IPS DF 19.7 (cell line): ENCODE results near the gene COX6A2.

Experiments used
- DNase-seq: peaks from one replicate; pipeline ENCODE4 v3.0.0-alpha.2; 2013; ENCODE audit warnings: low read depth, low spot score

Gene COX6A2

DNA sequence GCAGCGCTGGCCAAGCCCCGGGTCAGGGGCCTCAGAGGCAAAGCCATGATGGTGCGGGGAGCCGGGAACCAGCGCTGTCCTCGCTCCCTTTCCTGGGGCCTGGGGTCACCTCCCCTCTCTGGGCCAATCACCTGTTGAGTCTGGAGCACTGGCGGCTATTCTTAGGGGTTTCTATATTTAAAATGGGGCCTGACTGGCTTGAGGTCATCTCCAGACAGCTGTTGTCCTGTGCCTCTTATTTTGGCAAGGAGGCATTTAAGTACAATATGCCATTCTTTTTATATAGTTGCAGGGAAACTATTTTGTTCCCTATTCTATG, at the start of gene COX6A2:
COX6A2 (minus strand) TSS at position 82 of the 319 bp plus-strand sequence; CDS start at position 47, 35 bp downstream.
- DNase-seq, result no peak

DNA sequence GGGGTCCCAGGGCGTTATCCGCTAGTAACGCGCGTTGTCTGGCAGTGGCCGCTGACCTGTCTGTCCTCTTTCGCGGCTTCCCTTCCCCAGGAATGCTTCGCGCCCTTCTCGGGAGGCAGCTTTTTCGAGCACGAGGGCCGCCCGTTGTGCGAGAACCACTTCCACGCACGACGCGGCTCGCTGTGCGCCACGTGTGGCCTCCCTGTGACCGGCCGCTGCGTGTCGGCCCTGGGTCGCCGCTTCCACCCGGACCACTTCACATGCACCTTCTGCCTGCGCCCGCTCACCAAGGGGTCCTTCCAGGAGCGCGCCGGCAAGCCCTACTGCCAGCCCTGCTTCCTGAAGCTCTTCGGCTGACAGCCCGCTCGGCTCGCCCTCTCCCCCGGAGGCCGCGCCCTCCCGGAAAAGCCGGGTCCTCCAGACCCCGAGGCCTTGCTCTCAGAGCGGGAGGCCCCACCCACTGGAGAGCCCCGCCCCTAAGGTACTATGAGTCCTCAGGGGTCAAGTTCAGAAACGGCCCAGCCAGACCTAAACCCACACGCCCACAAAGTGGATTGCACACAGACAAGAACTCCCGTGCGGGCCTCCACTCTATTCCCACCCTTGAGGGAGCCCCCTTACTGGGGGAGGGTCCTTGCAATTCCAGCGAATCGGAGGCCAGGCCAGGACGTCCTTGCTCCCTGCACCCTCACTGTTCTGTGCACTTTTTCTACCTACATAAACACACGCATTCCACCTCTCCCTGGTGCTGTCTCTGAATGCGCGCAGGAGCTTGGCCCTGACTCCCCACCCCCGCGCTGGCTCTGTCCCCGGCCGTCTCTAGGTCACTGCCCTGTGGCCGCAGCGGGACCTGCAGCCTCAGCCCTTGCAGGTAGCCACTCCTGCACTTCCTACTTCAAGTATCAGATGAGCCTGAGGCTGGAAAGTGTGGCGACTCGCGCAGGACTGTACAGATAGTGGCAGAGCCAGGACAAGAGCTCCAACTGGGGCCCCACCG, 49.4 kb upstream of the COX6A2 start:
- DNase-seq, result no peak

DNA sequence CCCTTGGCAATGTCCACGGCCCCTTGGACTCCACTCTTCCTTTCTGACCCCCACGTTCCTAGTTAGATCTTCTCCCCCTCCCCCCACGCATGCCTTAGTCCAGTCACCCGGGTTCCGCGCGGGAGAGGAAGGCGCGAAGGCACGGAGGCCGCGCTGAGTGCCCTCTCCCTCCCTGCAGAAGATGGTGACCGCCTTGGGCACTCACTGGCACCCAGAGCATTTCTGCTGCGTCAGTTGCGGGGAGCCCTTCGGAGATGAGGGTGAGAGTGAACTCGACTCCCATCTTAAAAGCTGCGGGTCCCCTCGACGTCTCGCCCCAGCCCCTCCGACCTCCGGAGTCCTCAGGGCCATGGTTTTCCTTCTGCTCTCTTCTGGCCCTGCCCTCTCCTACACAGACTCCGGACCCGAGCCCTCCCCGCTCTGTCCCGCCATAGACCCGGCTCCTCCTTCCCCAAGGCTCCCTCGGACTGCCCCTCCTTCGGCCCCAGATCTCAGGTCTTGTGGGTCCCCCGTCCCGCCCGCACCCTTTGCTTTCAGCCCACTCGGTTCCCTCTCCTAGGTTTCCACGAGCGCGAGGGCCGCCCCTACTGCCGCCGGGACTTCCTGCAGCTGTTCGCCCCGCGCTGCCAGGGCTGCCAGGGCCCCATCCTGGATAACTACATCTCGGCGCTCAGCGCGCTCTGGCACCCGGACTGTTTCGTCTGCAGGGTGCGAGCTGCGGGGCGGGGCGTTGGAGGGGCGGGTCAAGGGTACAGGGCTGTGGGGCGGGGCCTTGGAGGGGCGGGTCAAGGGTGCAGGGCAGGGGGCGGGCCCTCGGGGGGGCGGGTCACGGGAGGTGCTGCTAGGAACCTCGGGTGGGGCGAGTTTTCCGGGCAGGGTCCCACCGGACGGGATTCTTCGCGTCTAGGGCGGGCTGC, 48.4 kb upstream of the COX6A2 start:
- DNase-seq, result no peak

DNA sequence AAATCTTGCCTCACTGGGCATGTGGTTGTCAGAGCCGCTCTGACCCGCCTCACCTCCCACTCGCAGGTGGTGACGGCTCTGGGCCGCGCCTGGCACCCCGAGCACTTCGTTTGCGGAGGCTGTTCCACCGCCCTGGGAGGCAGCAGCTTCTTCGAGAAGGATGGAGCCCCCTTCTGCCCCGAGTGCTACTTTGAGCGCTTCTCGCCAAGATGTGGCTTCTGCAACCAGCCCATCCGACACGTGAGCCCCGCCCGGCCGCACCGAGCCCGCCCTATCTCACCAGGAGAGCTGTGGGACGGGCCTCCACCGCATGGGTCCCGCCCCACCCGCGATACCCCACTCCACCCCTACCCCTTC, 47.8 kb upstream of the COX6A2 start:
- DNase-seq, result no peak

DNA sequence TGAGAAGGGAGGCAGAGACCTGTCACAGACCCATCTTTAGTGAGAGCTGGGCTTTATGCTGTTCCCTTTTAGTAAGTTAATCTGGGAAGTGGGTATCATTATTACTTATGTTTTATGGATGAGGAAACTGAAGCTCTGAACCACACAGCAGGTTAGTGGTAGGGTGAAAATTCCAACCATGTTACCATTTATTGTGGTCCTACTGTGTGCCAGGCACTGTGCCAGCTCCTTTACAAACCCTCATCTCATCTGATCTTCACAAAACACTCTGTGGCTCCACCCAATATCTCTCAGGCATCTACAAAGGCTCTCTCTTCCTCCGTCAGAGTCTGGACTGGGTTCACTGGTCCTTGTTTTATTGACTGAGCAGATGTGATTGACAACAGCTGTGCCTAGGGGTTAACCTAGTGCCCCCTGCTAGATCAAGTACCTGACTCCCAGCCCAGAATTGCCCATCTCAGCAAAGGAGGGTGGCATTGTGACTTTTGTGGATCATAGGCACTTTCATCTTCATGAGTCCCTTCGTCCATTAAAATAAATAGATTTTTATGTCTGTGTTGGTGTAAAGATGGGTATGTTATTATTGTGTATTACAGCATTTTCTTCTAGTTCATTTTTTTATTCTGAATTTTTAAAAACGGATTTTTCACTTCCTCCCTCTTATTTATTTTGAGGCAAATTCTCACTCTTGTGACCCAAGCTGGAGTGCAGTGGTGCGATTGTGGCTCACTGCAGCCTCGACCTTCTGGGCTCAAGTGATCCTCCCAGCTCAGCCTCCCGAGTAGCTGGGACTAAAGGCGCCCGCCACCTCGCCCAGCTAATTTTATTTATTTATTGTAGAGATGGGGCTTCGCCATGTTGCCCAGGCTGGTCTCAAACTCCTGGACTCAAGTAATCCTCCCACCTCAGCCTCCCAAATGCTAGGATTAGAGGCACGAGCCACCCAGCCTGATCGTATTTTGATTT, 46.9 kb upstream of the COX6A2 start:
- DNase-seq, result no peak

GRCh38 chr16:31474173-31474714, 46.1 kb upstream of the COX6A2 start:
- DNase-seq, result no peak

- no peak for DNase-seq
These were observed 45.3 kb upstream of the COX6A2 start for GRCh38 chr16:31473264-31473984.

- DNase-seq, result no peak
These were observed 44.6 kb upstream of the COX6A2 start for GRCh38 chr16:31472709-31473203.

- no peak for DNase-seq
These were observed 43.9 kb upstream of the COX6A2 start, which contains the start of gene TGFB1I1 for GRCh38 chr16:31471875-31472708. TSS of gene TGFB1I1 (plus strand) at chr16:31472152. CDS start at chr16:31472189, 37 bp downstream.

DNA sequence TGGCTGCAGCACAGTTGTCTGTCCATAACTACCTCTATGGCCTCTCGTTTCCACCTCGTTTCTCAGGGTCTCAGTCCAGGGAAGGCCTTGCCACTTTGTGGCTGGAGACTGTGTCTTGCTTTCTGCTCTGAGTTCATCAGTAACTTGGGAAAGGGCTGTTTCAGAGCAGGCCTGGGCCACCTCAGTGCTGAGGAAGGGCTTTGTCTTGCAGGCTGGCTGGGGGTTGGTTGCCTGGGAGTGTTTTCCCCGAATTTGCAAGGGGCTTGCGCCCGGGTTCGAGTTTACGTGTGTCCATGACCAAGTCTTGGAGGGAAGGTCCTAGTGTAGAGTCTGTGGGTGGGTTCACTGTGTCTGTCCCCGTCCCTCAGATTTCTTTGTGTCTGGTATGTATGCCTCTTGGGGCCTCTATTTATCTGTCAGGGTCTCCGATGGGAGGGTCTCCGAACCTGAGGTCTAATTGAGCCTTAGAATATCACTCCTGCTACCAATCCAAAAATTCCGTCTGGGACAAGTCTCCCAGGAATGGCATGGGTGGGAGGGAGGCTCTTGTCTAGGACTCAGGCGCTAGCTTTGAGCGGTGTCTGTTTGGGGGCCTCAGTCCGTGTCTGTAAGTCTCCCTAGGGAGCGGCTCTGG, 43.2 kb upstream of the COX6A2 start:
- DNase-seq, result no peak

DNA sequence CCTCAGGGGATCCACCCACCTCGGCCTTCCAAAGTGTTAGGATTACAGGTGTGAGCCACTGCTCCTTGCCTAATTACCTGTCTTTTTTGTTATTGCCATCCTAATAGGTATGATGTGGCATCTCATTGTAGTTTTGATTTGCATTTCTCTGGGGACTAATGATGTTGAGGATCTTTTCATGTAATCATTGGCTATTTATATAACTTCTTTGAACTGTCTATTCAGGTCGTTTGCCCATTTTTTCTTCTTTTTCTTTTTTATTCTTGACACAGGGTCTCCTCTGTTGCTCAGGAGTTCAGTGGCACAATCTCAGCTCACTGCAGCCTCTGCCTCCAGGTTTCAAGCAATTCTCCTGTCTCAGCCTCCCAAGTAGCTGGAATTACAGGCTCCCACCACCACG, 42.5 kb upstream of the COX6A2 start:
- no peak for DNase-seq

- no peak for DNase-seq
These were observed 39.7 kb upstream of the COX6A2 start for GRCh38 chr16:31467858-31468257.

DNA sequence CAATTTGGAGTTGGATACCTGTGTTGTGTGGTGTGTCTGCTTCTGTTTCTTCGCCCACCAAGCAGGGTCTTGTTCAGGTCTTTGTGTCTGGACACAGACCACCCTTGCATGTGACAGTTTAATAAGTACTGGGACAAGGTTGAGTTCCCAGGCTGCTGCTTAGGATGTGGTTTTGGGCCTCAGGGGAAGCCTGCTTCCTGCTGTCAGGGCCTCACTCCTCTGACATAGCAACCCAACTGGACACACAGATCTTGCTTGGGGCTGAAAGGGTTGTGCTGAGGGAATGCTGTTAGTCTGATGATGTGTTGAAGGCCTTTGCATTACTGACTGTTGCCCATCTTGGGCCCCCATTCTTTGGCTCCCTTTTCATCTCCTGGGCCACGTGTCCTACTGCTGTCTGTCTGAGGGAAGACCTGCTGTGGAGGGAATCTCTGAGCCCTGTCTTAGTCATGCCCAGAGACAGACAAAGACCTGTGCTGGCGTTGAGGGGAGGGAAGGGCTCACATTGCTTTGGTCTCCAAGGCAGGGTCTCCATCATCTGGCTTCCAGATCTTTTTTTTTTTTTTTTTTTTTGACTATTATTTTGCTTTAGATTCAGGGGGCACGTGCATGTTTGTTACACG, 39.1 kb upstream of the COX6A2 start:
- DNase-seq, result no peak

- no peak for DNase-seq
These were observed 38.3 kb upstream of the COX6A2 start for GRCh38 chr16:31466381-31466841.

GRCh38 chr16:31465788-31466370, 37.7 kb upstream of the COX6A2 start:
- no peak for DNase-seq

- no peak for DNase-seq
These were observed 36.7 kb upstream of the COX6A2 start for GRCh38 chr16:31464781-31465260.

DNA sequence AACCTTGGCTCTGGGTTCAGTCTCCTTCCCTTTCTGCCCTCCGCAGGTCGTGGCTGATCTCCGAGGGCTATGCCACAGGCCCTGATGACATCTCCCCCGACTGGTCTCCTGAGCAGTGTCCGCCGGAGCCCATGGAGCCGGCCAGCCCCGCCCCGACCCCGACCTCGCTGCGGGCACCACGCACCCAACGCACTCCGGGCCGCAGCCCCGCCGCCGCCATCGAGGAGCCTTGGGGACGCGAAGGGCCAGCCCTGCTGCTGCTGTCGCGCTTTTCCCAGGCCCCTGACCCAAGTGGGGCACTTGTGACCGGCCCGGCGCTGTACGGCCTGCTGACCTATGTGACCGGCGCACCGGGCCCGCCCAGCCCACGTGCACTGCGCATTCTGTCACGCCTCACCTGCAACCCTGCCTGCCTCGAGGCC, 36.2 kb upstream of the COX6A2 start:
- DNase-seq, result no peak
